ENCODE results near the gene CAPN10. TPM values are rescaled to one million over a fixed set of nuclear protein-coding genes. Genes with fewer than 3 reads are reported as not detected.

CAPN10 gene
- total RNA-seq, 1 experiment from 2014 or later, result 47.4 TPM

DNA sequence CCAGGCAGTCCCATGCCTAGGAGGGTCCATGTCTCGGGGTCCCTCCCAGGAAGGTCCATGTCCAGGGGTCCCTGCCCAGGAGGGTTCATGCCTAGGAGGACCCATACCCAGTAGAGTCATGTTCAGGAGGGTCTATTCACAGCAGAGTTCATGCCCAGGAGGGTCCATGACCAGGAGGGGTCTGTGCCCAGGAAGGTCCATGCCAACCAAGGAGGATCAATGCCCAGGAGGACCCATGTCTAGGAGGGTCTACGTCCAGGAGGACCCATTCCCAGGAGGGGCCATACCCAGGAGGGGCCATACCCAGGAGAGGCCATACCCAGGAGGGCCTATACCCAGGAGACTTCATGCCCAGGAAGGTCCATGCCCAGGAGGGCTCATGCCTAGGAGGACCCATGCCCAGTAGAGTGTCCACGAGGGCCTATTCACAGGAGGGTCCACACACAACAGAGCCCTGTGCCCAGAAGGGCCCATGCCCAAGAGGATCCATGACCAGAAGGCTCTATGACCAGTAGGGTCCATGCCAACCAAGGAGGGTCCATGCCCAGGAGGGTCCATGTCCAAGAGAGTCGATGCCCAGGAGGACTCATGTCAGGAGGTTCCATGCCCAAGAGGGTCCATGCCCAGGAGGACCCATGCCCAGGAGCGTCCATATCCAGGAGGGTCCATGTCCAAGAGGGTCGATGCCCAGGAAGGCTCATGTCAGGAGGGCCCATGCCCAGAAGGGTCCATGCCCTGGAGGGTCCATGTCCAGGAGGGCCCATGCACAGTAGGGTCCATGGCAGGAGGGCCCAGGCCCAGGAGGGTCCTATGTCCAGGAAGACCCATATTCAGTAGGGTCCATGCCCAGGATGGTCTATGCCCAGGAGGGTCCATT is 48.8 kb downstream of the CAPN10 start:
- H3K23ac ChIP-seq (ENCODE audit: insufficient read length, low read depth, low read length), result no peak overlapping the region
- H2BK15ac ChIP-seq (ENCODE audit: low read depth, low read length), result no peak overlapping the region
- H3K9ac ChIP-seq (ENCODE audit: extremely low read depth, insufficient read length, low read length), result no peak overlapping the region
- no peak overlapping the region for H4K5ac ChIP-seq (ENCODE audit: insufficient read length, low read depth, low read length)
- no peaks in the 10 kb centered on the region for H3K79me1 ChIP-seq (ENCODE audit: insufficient read depth, low read depth, low read length, poor library complexity, severe bottlenecking)
- no CpG with 5 or more reads among the region's 6 CpGs for WGBS (ENCODE audit: extremely low coverage, insufficient read length, low lambda C conversion rate)
- H3K27ac Mint-ChIP-seq, result no peak overlapping the region; a peak in 1 of 7 replicates
- H2BK20ac ChIP-seq (ENCODE audit: low read depth, low read length, poor library complexity, severe bottlenecking), result no peak overlapping the region
- H3K14ac ChIP-seq (ENCODE audit: insufficient read depth, low read length), result no peak overlapping the region
- H3K4ac ChIP-seq (ENCODE audit: low read depth, low read length), result no peak overlapping the region
- H2BK5ac ChIP-seq (ENCODE audit: insufficient read length, low read length), result no peak overlapping the region
- no peak overlapping the region for H4K91ac ChIP-seq (ENCODE audit: insufficient read length, low read depth, low read length)
- H4K8ac ChIP-seq (replicated peaks; ENCODE audit: insufficient read length, low read depth, low read length), result no peak overlapping the region
- H3K27me3 Mint-ChIP-seq (ENCODE audit: low read depth), result peaks cover 45% of the 10 kb centered on the region
- H3K79me2 ChIP-seq (ENCODE audit: insufficient read depth, low read length), result no peaks in the 10 kb centered on the region
- H3K27me3 ChIP-seq (ENCODE audit: insufficient read depth, low read length), result no peaks in the 10 kb centered on the region; the same call in 1 of the 2 replicates
- H2AK5ac ChIP-seq (ENCODE audit: insufficient read length, low read length), result no peak overlapping the region
- peaks cover 41 to 50% of the 10 kb centered on the region in 2 experiments for H3K9me3 Mint-ChIP-seq
- H3K9me3 ChIP-seq (ENCODE audit: control insufficient read depth, low read depth, low read length), result peaks cover 9% of the 10 kb centered on the region
- no peaks in the 10 kb centered on the region for H3K4me1 ChIP-seq (ENCODE audit: insufficient read depth, low read length)
- no peak overlapping the region for H2BK120ac ChIP-seq (ENCODE audit: low read depth, low read length, poor library complexity, severe bottlenecking)
- H3K36me3 Mint-ChIP-seq (ENCODE audit: insufficient read depth in 1 of 3, low read depth in 3 of 3), result peaks cover 0 to 16% (median 0%) of the 10 kb centered on the region in 3 experiments; a peak in 3 of 7 replicates
- no peak overlapping the region for H2BK12ac ChIP-seq (ENCODE audit: insufficient read length, low read depth, low read length)
- H3K4me3 Mint-ChIP-seq, result no peak overlapping the region
- H3K23me2 ChIP-seq (ENCODE audit: insufficient read length, low read depth, low read length, poor library complexity, severe bottlenecking), result no peaks in the 10 kb centered on the region
- DNase-seq, result no peak
- no peaks in the 10 kb centered on the region for H3K4me1 Mint-ChIP-seq
- TF ChIP-seq, protein P1, sequence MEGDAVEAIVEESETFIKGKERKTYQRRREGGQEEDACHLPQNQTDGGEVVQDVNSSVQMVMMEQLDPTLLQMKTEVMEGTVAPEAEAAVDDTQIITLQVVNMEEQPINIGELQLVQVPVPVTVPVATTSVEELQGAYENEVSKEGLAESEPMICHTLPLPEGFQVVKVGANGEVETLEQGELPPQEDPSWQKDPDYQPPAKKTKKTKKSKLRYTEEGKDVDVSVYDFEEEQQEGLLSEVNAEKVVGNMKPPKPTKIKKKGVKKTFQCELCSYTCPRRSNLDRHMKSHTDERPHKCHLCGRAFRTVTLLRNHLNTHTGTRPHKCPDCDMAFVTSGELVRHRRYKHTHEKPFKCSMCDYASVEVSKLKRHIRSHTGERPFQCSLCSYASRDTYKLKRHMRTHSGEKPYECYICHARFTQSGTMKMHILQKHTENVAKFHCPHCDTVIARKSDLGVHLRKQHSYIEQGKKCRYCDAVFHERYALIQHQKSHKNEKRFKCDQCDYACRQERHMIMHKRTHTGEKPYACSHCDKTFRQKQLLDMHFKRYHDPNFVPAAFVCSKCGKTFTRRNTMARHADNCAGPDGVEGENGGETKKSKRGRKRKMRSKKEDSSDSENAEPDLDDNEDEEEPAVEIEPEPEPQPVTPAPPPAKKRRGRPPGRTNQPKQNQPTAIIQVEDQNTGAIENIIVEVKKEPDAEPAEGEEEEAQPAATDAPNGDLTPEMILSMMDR (conservative IDR thresholded peaks at IDR 0.05), result no peak
- H3K4me2 ChIP-seq (ENCODE audit: insufficient read depth, insufficient read length, low read length), result no peak overlapping the region
- no peak overlapping the region for H3K18ac ChIP-seq (ENCODE audit: insufficient read length, low read depth, low read length)
- no peak overlapping the region for H3K27ac ChIP-seq (ENCODE audit: insufficient read length, low read depth, low read length)
- no peak overlapping the region for H3K56ac ChIP-seq (ENCODE audit: insufficient read length, low read depth, low read length)
- no peaks in the 10 kb centered on the region for H4K20me1 ChIP-seq (ENCODE audit: control insufficient read depth, insufficient read depth, insufficient read length)
- H3T11ph ChIP-seq (ENCODE audit: low read length), result no peak overlapping the region
- H2AFZ ChIP-seq (ENCODE audit: low read length), result no peak overlapping the region
